Liver (tissue), 9 donors: ENCODE results near the gene ARHGAP27. TPM values are rescaled to one million over a fixed set of nuclear protein-coding genes. Genes with fewer than 3 reads are reported as not detected.

ENCODE experiments used
- DNase-seq: peaks from one replicate; pipeline ENCODE4 v3.0.0-alpha.2; 2017; ENCODE audit warnings: low spot score
- H3K27ac ChIP-seq, 2 donors: one replicate each; pipeline ENCODE4 v1.7.0; 2013; ENCODE audit warnings: inconsistent platforms in 2 of 2, low read length in 2 of 2, control low read depth in 1 of 2, low read depth in 1 of 2, mild to moderate bottlenecking in 1 of 2
- H3K27me3 ChIP-seq, 4 donors: one replicate each; pipeline versions ENCODE4 v1.6.1 to v1.7.0; 2013; ENCODE audit warnings: low read length in 3 of 4, inconsistent platforms in 1 of 4, mild to moderate bottlenecking in 1 of 4, moderate library complexity in 1 of 4; ENCODE audit not compliant: control insufficient read depth in 4 of 4, insufficient read depth in 4 of 4
- H3K36me3 ChIP-seq, 4 donors: one replicate each; pipeline versions ENCODE4 v1.6.1 to v1.7.0; 2013; ENCODE audit warnings: low read length in 3 of 4, mild to moderate bottlenecking in 3 of 4, low read depth in 1 of 4, moderate library complexity in 1 of 4; ENCODE audit not compliant: control insufficient read depth in 4 of 4, insufficient read depth in 3 of 4
- H3K4me1 ChIP-seq, 4 donors: one replicate each; pipeline versions ENCODE4 v1.6.1 to v1.7.0; 2013; ENCODE audit warnings: low read length in 3 of 4, mild to moderate bottlenecking in 3 of 4, moderate library complexity in 1 of 4; ENCODE audit not compliant: control insufficient read depth in 4 of 4, insufficient read depth in 4 of 4
- H3K4me3 ChIP-seq, 3 donors: one replicate each; pipeline versions ENCODE4 v1.6.1 to v1.7.0; 2013; ENCODE audit warnings: low read length in 3 of 3, control low read depth in 1 of 3, low read depth in 1 of 3, mild to moderate bottlenecking in 1 of 3
- H3K9ac ChIP-seq, 2 donors: one replicate each; pipeline ENCODE4 v1.7.0; 2013; ENCODE audit warnings: low read length in 2 of 2, mild to moderate bottlenecking in 2 of 2, moderate library complexity in 2 of 2, control low read depth in 1 of 2, low read depth in 1 of 2
- H3K9me3 ChIP-seq, 4 donors: one replicate each; pipeline versions ENCODE4 v1.6.1 to v1.7.0; 2013; ENCODE audit warnings: low read length in 3 of 4; ENCODE audit not compliant: control insufficient read depth in 4 of 4
- ATF3 ChIP-seq: IDR thresholded peaks from 2 replicates; pipeline ENCODE4 v1.6.1; 2016; ENCODE audit warnings: antibody characterized with exemption
- CTCF ChIP-seq: fragments of 150-350 bp; IDR thresholded peaks from 2 replicates; pipeline ENCODE4 v1.5.1; 2017; ENCODE audit warnings: improper control_type of control experiment, low read depth, low read length; ENCODE audit not compliant: missing input control
- EGR1 ChIP-seq, 2 donors: IDR thresholded peaks; 2 replicates each; pipeline ENCODE4 v1.6.1; 2016 to 2018; ENCODE audit warnings: antibody characterized with exemption in 2 of 2, low read depth in 2 of 2
- FOXA1 ChIP-seq: IDR thresholded peaks from 2 replicates; pipeline ENCODE4 v1.6.1; 2016; ENCODE audit warnings: antibody characterized with exemption
- FOXA2 ChIP-seq: IDR thresholded peaks from 2 replicates; pipeline ENCODE4 v1.6.1; 2016; ENCODE audit warnings: antibody characterized with exemption
- GABPA ChIP-seq, 2 donors: IDR thresholded peaks in 1 of 2; conservative IDR thresholded peaks in 1 of 2; 2 replicates each; pipeline ENCODE4 v1.6.1; 2016; ENCODE audit warnings: antibody characterized with exemption in 2 of 2, mild to moderate bottlenecking in 1 of 2, moderate library complexity in 1 of 2
- HNF4A ChIP-seq, 2 donors: conservative IDR thresholded peaks; 2 replicates each; pipeline ENCODE4 v1.6.1; 2016; ENCODE audit warnings: antibody characterized with exemption in 2 of 2, mild to moderate bottlenecking in 2 of 2
- HNF4G ChIP-seq: IDR thresholded peaks from 2 replicates; pipeline ENCODE4 v1.6.1; 2016; ENCODE audit warnings: antibody characterized with exemption
- JUND ChIP-seq, 2 donors: IDR thresholded peaks; 2 replicates each; pipeline ENCODE4 v1.6.1; 2016; ENCODE audit warnings: antibody characterized with exemption in 2 of 2
- MAX ChIP-seq: IDR thresholded peaks from 2 replicates; pipeline ENCODE4 v1.6.1; 2016; ENCODE audit warnings: antibody characterized with exemption
- NR2F2 ChIP-seq: IDR thresholded peaks from 2 replicates; pipeline ENCODE4 v1.6.1; 2016; ENCODE audit warnings: antibody characterized with exemption
- RAD21 ChIP-seq, 2 donors: IDR thresholded peaks; 2 replicates each; pipeline ENCODE4 v1.6.1; 2016; ENCODE audit warnings: antibody characterized with exemption in 2 of 2, mild to moderate bottlenecking in 2 of 2
- REST ChIP-seq: IDR thresholded peaks from 2 replicates; pipeline ENCODE4 v1.6.1; 2016; ENCODE audit warnings: antibody characterized with exemption, mild to moderate bottlenecking
- RXRA ChIP-seq, 2 donors: IDR thresholded peaks; 2 replicates each; pipeline ENCODE4 v1.6.1; 2017 to 2018; ENCODE audit warnings: antibody characterized with exemption in 2 of 2, mild to moderate bottlenecking in 1 of 2
- SP1 ChIP-seq: IDR thresholded peaks from 2 replicates; pipeline ENCODE4 v1.6.1; 2018; ENCODE audit warnings: antibody characterized with exemption, mild to moderate bottlenecking
- TAF1 ChIP-seq: conservative IDR thresholded peaks from 2 replicates; pipeline ENCODE4 v1.6.1; 2016; ENCODE audit warnings: antibody characterized with exemption, mild to moderate bottlenecking
- YY1 ChIP-seq: IDR thresholded peaks from 2 replicates; pipeline ENCODE4 v1.6.1; 2016; ENCODE audit warnings: antibody characterized with exemption, mild to moderate bottlenecking
- ZBTB33 ChIP-seq: IDR thresholded peaks from 2 replicates; pipeline ENCODE4 v1.6.1; 2016; ENCODE audit warnings: antibody characterized with exemption
- WGBS: extraction: QIAGEN DNeasy Blood & Tissue Kit; methylation state at CpG from one replicate; pipeline ENCODE4 v1.1.7; 2013; 5-methylcytosine and 5-hydroxymethylcytosine counted together
- polyA plus RNA-seq, 2 donors: library from polyadenylated mRNA; stranded (reverse) in 1 of 2; unstranded in 1 of 2; fragments of 200-250 nt in 1 of 2; fragments of >200 nt in 1 of 2; fragmentation: Nextera tagmentation in 1 of 2; extraction: Ambion mirVana in 1 of 2; gene quantifications; one replicate each; pipeline versions ENCODE4 v1.2.1 to v1.2.3, GENCODE V29; 2013 to 2015
- total RNA-seq, 2 donors: library from RNA; depleted of rRNA; stranded (reverse); fragments of >200 nt; gene quantifications; one replicate each; pipeline ENCODE4 v1.2.3, GENCODE V29; 2014
- donor health status: healthy.
- donor health status: healthy.
- donor health status: healthy.
- donor health status: healthy.
- donor health status: healthy.

ARHGAP27 gene
- total and polyA plus RNA-seq, 4 donors: 1.8 to 10.9 (median 7.8) TPM

GRCh38 chr17:45370949-45371413 is 61.7 kb downstream of the ARHGAP27 start:
- Histone ChIP-seq H3K9ac (no peak overlapping the region), H3K27ac (no peak overlapping the region), H3K36me3 (no peaks in the 10 kb centered on the region), H3K27me3 (no peaks in the 10 kb centered on the region), H3K4me1 (peaks cover 0 to 16% (median 11%) of the 10 kb centered on the region in 4 donors), H3K9me3 (no peaks in the 10 kb centered on the region), H3K4me3 (peak overlapping the region in 1 of 3 donors; percentile 59)
- 89% methylated on average over 8 of the region's 8 CpGs for WGBS
- DNase-seq: no peak
- TF ChIP-seq MAX (no peak), EGR1 (IDR thresholded peaks at IDR 0.05; ENCODE audit: low read depth in 2 of 2) (no peak), ZBTB33 (no peak), NR2F2 (no peak), HNF4G (no peak), FOXA1 (no peak), GABPA (IDR thresholded peaks at IDR 0.05 in 1 of 2, conservative IDR thresholded peaks at IDR 0.05 in 1 of 2) (no peak), RAD21 (IDR thresholded peaks at IDR 0.05) (no peak), FOXA2 (no peak), TAF1 (no peak), YY1 (no peak), ATF3 (no peak), CTCF (no peak), RXRA (IDR thresholded peaks at IDR 0.05) (no peak), REST (no peak), JUND (IDR thresholded peaks at IDR 0.05) (no peak), SP1 (no peak), HNF4A (conservative IDR thresholded peaks at IDR 0.05) (no peak)
